ENCODE data around the gene POMT2. TPM values are rescaled to one million over a fixed set of nuclear protein-coding genes. Genes with fewer than 3 reads are reported as not detected.

POMT2 gene
- total and polyA plus RNA-seq, 9 donors: 6.7 to 35.3 (median 16.1) TPM

DNA sequence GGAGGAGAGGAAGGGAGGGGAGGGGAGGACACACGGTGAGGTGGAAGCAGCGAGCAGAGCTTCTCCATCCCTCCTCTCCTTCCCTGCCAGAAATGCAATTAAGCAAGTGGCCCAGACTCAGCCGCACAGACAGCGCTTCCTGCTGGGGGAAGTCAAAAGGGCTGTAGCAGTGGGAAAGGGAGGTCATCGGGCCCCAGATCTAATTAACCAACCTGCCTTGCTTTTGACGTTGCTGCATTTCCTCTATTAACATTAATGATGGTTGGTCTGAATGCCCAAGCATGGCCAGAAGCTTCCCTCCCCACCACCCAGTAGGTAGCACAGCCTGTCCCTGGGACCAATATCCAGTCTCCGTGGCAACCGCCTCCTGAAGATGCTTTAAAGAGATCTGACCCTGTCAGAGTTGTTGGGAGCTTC is 45.1 kb downstream of the POMT2 start:
- H3K36me3 ChIP-seq: no peaks in the 10 kb centered on the region
- intact Hi-C loops (cut with DNase I): no loop called here
- WGBS, 3 donors: 56 to 58% (median 58%) methylated on average over 8 of the region's 8 CpGs
- H3K4me1 ChIP-seq (ENCODE audit: insufficient read depth): no peaks in the 10 kb centered on the region
- H3K27me3 ChIP-seq: no peaks in the 10 kb centered on the region
- no peak overlapping the region for H3K27ac ChIP-seq
- DNase-seq: no peak
- no peak overlapping the region for H3K4me3 ChIP-seq
- TF ChIP-seq, protein P1, sequence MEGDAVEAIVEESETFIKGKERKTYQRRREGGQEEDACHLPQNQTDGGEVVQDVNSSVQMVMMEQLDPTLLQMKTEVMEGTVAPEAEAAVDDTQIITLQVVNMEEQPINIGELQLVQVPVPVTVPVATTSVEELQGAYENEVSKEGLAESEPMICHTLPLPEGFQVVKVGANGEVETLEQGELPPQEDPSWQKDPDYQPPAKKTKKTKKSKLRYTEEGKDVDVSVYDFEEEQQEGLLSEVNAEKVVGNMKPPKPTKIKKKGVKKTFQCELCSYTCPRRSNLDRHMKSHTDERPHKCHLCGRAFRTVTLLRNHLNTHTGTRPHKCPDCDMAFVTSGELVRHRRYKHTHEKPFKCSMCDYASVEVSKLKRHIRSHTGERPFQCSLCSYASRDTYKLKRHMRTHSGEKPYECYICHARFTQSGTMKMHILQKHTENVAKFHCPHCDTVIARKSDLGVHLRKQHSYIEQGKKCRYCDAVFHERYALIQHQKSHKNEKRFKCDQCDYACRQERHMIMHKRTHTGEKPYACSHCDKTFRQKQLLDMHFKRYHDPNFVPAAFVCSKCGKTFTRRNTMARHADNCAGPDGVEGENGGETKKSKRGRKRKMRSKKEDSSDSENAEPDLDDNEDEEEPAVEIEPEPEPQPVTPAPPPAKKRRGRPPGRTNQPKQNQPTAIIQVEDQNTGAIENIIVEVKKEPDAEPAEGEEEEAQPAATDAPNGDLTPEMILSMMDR (IDR thresholded peaks at IDR 0.05): no peak
- TF ChIP-seq EP300 (IDR thresholded peaks at IDR 0.05) (no peak), POLR2A (IDR thresholded peaks at IDR 0.05) (no peak)
- no peaks in the 10 kb centered on the region for H3K9me3 ChIP-seq

DNA sequence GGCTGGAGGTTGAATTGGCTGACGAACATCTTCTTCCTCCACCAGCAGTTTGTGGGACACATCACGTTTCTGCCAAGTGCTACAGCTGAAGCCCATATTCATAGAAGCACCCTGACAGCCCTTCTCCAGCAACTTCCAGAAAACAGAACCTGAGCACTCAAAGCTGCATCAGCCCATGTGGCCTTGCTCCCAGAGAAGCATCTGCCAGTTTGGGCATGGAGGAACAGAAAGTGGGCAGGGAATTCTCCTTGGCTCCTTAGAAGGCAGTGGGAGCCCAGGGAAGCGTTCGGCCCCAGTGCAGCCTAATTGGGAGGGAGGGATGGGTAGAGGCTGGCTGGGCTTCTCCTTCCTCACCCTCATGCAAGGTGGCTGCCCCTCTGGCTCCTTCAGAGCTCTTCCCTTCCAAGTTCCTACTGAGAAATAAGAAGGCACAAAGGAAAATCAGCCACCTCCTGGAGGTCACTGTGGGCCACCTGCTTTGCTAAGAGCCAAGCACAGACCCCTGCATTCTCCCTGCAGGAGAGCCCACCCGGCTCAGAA is 45.6 kb downstream of the POMT2 start:
- Histone ChIP-seq H3K36me3 (no peaks in the 10 kb centered on the region), H3K4me3 (no peak overlapping the region), H3K27me3 (no peaks in the 10 kb centered on the region), H3K27ac (no peak overlapping the region), H3K4me1 (ENCODE audit: insufficient read depth) (no peaks in the 10 kb centered on the region), H3K9me3 (no peaks in the 10 kb centered on the region)
- WGBS, 3 donors: 64 to 66% (median 65%) methylated on average over 5 of the region's 5 CpGs
- no peak for DNase-seq
- TF ChIP-seq POLR2A (IDR thresholded peaks at IDR 0.05) (no peak), EP300 (IDR thresholded peaks at IDR 0.05) (no peak)
- TF ChIP-seq, protein P1 (IDR thresholded peaks at IDR 0.05): no peak
- intact Hi-C loops (cut with DNase I): no loop called here

DNA sequence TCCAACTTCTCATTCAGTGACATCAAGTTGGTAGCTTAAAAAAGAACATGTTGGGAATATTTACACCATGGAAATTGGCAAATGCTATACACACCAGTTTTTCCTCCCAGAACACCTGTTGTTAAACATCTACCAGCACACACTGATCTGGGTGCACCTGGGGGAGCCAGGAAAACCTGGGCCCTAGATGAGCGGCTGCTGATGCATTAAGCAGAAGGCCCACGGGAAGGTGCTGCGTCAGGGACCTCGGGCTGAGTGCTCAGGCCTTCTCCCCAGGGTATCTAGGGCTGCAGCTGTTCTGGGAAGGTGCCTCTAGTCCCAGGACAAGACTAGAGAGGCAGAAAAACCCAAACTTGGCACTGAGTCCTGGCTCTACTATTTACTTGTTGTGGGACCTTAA is 46.9 kb downstream of the POMT2 start:
- no peak overlapping the region for H3K4me3 ChIP-seq
- no peak overlapping the region for H3K27ac ChIP-seq
- H3K27me3 ChIP-seq: no peaks in the 10 kb centered on the region
- 69 to 86% (median 85%) methylated on average over 4 of the region's 4 CpGs for WGBS, 3 donors
- no peak for TF ChIP-seq EP300 (IDR thresholded peaks at IDR 0.05)
- TF ChIP-seq, protein P1 (IDR thresholded peaks at IDR 0.05): no peak
- no peak for TF ChIP-seq POLR2A (IDR thresholded peaks at IDR 0.05)
- no peaks in the 10 kb centered on the region for H3K36me3 ChIP-seq
- no peaks in the 10 kb centered on the region for H3K4me1 ChIP-seq (ENCODE audit: insufficient read depth)
- H3K9me3 ChIP-seq: no peaks in the 10 kb centered on the region
- intact Hi-C loops (cut with DNase I): no loop called here
- no peak for DNase-seq

DNA sequence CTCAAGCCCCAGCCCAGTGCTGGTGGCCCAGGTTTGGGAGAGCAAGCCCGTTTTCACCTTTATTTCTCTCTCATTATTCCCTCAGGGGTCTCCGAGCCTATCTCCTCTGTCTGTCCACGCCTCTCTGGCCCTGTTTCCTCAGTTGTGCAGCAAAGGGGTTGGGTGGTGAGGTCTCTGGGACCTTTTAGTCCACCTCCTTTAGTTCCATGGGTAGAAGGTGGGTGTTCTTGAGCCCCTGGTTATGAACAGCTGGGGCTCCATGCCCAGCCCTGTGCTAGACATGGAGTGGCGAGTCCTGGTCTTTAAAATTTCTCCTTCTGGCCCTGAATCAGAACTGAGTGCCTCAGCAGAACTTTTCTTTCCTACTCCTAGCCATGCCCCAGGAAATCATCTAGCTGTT is 48.4 kb downstream of the POMT2 start:
- intact Hi-C loops (cut with DNase I): no loop called here
- no peaks in the 10 kb centered on the region for H3K27me3 ChIP-seq
- peaks cover 0 to 12% of the 10 kb centered on the region in 2 donors for H3K9me3 ChIP-seq
- TF ChIP-seq, protein P1 (IDR thresholded peaks at IDR 0.05): no peak
- TF ChIP-seq POLR2A (IDR thresholded peaks at IDR 0.05) (no peak), EP300 (IDR thresholded peaks at IDR 0.05) (no peak)
- no peak overlapping the region for H3K27ac ChIP-seq
- no peaks in the 10 kb centered on the region for H3K4me1 ChIP-seq (ENCODE audit: insufficient read depth)
- no peaks in the 10 kb centered on the region for H3K36me3 ChIP-seq
- DNase-seq: no peak
- H3K4me3 ChIP-seq: no peak overlapping the region
- WGBS, 3 donors: 85 to 93% (median 88%) methylated on average over 4 of the region's 4 CpGs
